Spinal cord (tissue), 10 donors: ENCODE measurements around the gene CXCR2. TPM values are rescaled to one million over a fixed set of nuclear protein-coding genes. Genes with fewer than 3 reads are reported as not detected.

Experiments used
- DNase-seq, 6 donors: peaks; one replicate each; pipeline versions ENCODE4 v3.0.0 to v3.0.0-alpha.2; 2013 to 2015; ENCODE audit warnings: low spot score in 6 of 6, low read depth in 4 of 6
- H3K27ac ChIP-seq: one replicate; pipeline ENCODE4 v1.5.1; 2013; ENCODE audit warnings: low read depth, low read length, control low read depth
- H3K27me3 ChIP-seq: one replicate; pipeline ENCODE4 v1.6.1; 2013; ENCODE audit warnings: low read length; ENCODE audit not compliant: control insufficient read depth, insufficient read depth
- H3K36me3 ChIP-seq: one replicate; pipeline ENCODE4 v1.6.1; 2013; ENCODE audit warnings: low read length; ENCODE audit not compliant: control insufficient read depth, insufficient read depth
- H3K4me1 ChIP-seq: one replicate; pipeline ENCODE4 v1.6.1; 2013; ENCODE audit warnings: low read length; ENCODE audit not compliant: control insufficient read depth, insufficient read depth
- H3K4me3 ChIP-seq: one replicate; pipeline ENCODE4 v1.5.1; 2013; ENCODE audit warnings: low read depth, low read length, control low read depth
- H3K9me3 ChIP-seq: one replicate; pipeline ENCODE4 v1.6.1; 2013; ENCODE audit warnings: low read length; ENCODE audit not compliant: control insufficient read depth, insufficient read depth
- WGBS: methylation state at CpG from one replicate; pipeline ENCODE4 v1.1.5; 2013; ENCODE audit warnings: missing lambda C conversion rate; ENCODE audit not compliant: insufficient coverage; 5-methylcytosine and 5-hydroxymethylcytosine counted together
- polyA plus RNA-seq, 2 donors: library from polyadenylated mRNA; unstranded; fragments of 120-200 nt; gene quantifications; one replicate each; pipeline ENCODE4 v1.2.1, GENCODE V29; 2013; ENCODE audit not compliant: insufficient read length in 2 of 2
- total RNA-seq, 2 donors: library from RNA; depleted of rRNA in 1 of 2; stranded (reverse); fragments of 120-200 nt in 1 of 2; fragments of >200 nt in 1 of 2; gene quantifications; one replicate each; pipeline versions ENCODE4 v1.2.3 to v1.2.4, GENCODE V29; 2013 to 2014
- donor health status: healthy.

CXCR2 gene
- total and polyA plus RNA-seq, 4 donors: 0.06 to 3.3 (median 0.21) TPM

GRCh38 chr2:218128781-218129457 lies 3.1 kb downstream of the CXCR2 start:
- Histone ChIP-seq H3K4me1 (no peaks in the 10 kb centered on the region), H3K27me3 (no peaks in the 10 kb centered on the region), H3K36me3 (no peaks in the 10 kb centered on the region), H3K4me3 (no peak overlapping the region), H3K27ac (no peak overlapping the region), H3K9me3 (no peaks in the 10 kb centered on the region)
- WGBS: 89% methylated on average over 5 of the region's 6 CpGs
- DNase-seq: no peak

- Histone ChIP-seq H3K27me3 (no peaks in the 10 kb centered on the region), H3K27ac (no peak overlapping the region), H3K36me3 (no peaks in the 10 kb centered on the region), H3K4me1 (no peaks in the 10 kb centered on the region), H3K4me3 (no peak overlapping the region), H3K9me3 (no peaks in the 10 kb centered on the region)
- DNase-seq: no peak
- 61% methylated on average over 2 of the region's 6 CpGs for whole genome bisulfite sequencing
Measured at GRCh38 chr2:218129458-218130135, 3.8 kb downstream of the CXCR2 start.

- WGBS: no CpG with 5 or more reads among the region's 2 CpGs
- Histone ChIP-seq H3K36me3 (no peaks in the 10 kb centered on the region), H3K4me1 (no peaks in the 10 kb centered on the region), H3K9me3 (no peaks in the 10 kb centered on the region), H3K27me3 (no peaks in the 10 kb centered on the region), H3K4me3 (no peak overlapping the region), H3K27ac (no peak overlapping the region)
- no peak for DNase-seq
Measured at GRCh38 chr2:218130377-218130776, 4.5 kb downstream of the CXCR2 start.

- no peak overlapping the region for H3K27ac ChIP-seq
- no peaks in the 10 kb centered on the region for H3K9me3 ChIP-seq
- no peak overlapping the region for H3K4me3 ChIP-seq
Measured at GRCh38 chr2:218130822-218131221, 5.0 kb downstream of the CXCR2 start.

GRCh38 chr2:218137514-218137913 lies 11.7 kb downstream of the CXCR2 start:
- no peaks in the 10 kb centered on the region for H3K27me3 ChIP-seq
- DNase-seq: no peak
- no peak overlapping the region for H3K4me3 ChIP-seq
- H3K36me3 ChIP-seq: no peaks in the 10 kb centered on the region
- no peaks in the 10 kb centered on the region for H3K9me3 ChIP-seq
- H3K27ac ChIP-seq: no peak overlapping the region
- H3K4me1 ChIP-seq: no peaks in the 10 kb centered on the region
- WGBS: 66% methylated on average over 3 of the region's 3 CpGs

More at GRCh38 chr2:218130822-218131221, 5.0 kb downstream of the CXCR2 start:
- no peaks in the 10 kb centered on the region for H3K4me1 ChIP-seq
- H3K36me3 ChIP-seq: no peaks in the 10 kb centered on the region
- no peak for DNase-seq
- no peaks in the 10 kb centered on the region for H3K27me3 ChIP-seq

- 76% methylated on average over 4 of the region's 4 CpGs for WGBS
- Histone ChIP-seq H3K4me1 (no peaks in the 10 kb centered on the region), H3K4me3 (no peak overlapping the region), H3K9me3 (no peaks in the 10 kb centered on the region), H3K36me3 (no peaks in the 10 kb centered on the region), H3K27me3 (no peaks in the 10 kb centered on the region), H3K27ac (no peak overlapping the region)
- no peak for DNase-seq
Measured at GRCh38 chr2:218138047-218138446, 12.2 kb downstream of the CXCR2 start.

- Histone ChIP-seq H3K4me3 (no peak overlapping the region), H3K9me3 (no peaks in the 10 kb centered on the region), H3K36me3 (no peaks in the 10 kb centered on the region), H3K27ac (no peak overlapping the region), H3K27me3 (no peaks in the 10 kb centered on the region), H3K4me1 (no peaks in the 10 kb centered on the region)
- DNase-seq: no peak
- WGBS: 71% methylated on average over 3 of the region's 3 CpGs
Measured at GRCh38 chr2:218145124-218145523, 19.3 kb downstream of the CXCR2 start.

GRCh38 chr2:218146056-218146455 lies 20.2 kb downstream of the CXCR2 start:
- no peak for DNase-seq
- Histone ChIP-seq H3K36me3 (no peaks in the 10 kb centered on the region), H3K27me3 (no peaks in the 10 kb centered on the region), H3K4me3 (no peak overlapping the region), H3K4me1 (no peaks in the 10 kb centered on the region), H3K9me3 (no peaks in the 10 kb centered on the region), H3K27ac (no peak overlapping the region)

GRCh38 chr2:218149098-218149497 lies 23.3 kb downstream of the CXCR2 start:
- H3K27ac ChIP-seq: no peak overlapping the region
- H3K27me3 ChIP-seq: no peaks in the 10 kb centered on the region
- no peak overlapping the region for H3K4me3 ChIP-seq
- no peak for DNase-seq
- 67% methylated on average over 5 of the region's 5 CpGs for WGBS
- H3K9me3 ChIP-seq: no peaks in the 10 kb centered on the region
- no peaks in the 10 kb centered on the region for H3K36me3 ChIP-seq
- H3K4me1 ChIP-seq: no peaks in the 10 kb centered on the region

GRCh38 chr2:218149848-218150440 lies 24.1 kb downstream of the CXCR2 start:
- Histone ChIP-seq H3K36me3 (no peaks in the 10 kb centered on the region), H3K27ac (no peak overlapping the region), H3K27me3 (no peaks in the 10 kb centered on the region), H3K4me3 (no peak overlapping the region), H3K4me1 (no peaks in the 10 kb centered on the region), H3K9me3 (no peaks in the 10 kb centered on the region)
- WGBS: 83% methylated on average over 5 of the region's 5 CpGs
- DNase-seq: no peak
